ENCODE data around the gene ACTG2. TPM values are rescaled to one million over a fixed set of nuclear protein-coding genes. Genes with fewer than 3 reads are reported as not detected.

Gene ACTG2
- total and polyA plus RNA-seq, 4 donors: 20.5 to 82.9 (median 44.7) TPM

DNA sequence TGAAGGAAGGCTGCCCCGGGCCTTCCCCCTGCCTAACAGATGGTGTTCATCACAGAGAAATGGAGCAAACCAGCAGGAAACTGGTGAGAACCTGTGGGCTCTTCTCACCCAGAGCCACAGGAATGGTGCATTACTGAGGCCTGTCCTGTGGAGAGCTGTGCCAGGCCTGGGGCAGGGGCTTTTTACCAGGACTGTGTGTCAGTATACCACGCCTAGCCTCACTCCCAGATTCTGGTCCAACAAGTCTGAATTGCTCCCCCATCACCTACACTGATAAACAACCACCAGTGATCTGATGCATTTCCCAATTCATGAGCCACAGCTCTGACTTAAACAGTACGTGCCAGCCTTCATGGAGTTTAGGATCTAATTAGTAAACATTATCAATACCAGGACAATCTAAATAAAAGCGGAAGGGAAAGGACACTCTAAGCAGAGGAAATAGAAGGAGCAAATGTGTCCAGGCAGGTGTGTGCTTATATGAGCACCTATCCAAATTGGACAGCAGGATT lies 24.9 kb downstream of the ACTG2 start:
- TF ChIP-seq, protein P1, sequence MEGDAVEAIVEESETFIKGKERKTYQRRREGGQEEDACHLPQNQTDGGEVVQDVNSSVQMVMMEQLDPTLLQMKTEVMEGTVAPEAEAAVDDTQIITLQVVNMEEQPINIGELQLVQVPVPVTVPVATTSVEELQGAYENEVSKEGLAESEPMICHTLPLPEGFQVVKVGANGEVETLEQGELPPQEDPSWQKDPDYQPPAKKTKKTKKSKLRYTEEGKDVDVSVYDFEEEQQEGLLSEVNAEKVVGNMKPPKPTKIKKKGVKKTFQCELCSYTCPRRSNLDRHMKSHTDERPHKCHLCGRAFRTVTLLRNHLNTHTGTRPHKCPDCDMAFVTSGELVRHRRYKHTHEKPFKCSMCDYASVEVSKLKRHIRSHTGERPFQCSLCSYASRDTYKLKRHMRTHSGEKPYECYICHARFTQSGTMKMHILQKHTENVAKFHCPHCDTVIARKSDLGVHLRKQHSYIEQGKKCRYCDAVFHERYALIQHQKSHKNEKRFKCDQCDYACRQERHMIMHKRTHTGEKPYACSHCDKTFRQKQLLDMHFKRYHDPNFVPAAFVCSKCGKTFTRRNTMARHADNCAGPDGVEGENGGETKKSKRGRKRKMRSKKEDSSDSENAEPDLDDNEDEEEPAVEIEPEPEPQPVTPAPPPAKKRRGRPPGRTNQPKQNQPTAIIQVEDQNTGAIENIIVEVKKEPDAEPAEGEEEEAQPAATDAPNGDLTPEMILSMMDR (IDR thresholded peaks at IDR 0.05; ENCODE audit: control extremely low read depth, extremely low read depth): no peak
- WGBS, 2 donors: 86 to 88% methylated on average over 4 of the region's 4 CpGs
- no peak overlapping the region for H3K27ac ChIP-seq (ENCODE audit: low read depth in 1 of 2, low read length in 1 of 2)
- H3K27me3 ChIP-seq (ENCODE audit: control insufficient read depth in 3 of 3, insufficient read depth in 3 of 3, low read length in 2 of 3): peaks cover 0 to 14% (median 6%) of the 10 kb centered on the region in 3 donors
- H3K4me3 ChIP-seq: no peak overlapping the region
- H3K9ac ChIP-seq (ENCODE audit: insufficient read depth in 1 of 2, low read length in 2 of 2): no peak overlapping the region
- H3K36me3 ChIP-seq (ENCODE audit: control insufficient read depth in 4 of 4, insufficient read depth in 4 of 4, low read length in 4 of 4): peaks cover 0 to 2% (median 0%) of the 10 kb centered on the region in 4 donors
- H3K4me1 ChIP-seq (ENCODE audit: control insufficient read depth in 5 of 5, insufficient read depth in 5 of 5, low read length in 5 of 5): no peaks in the 10 kb centered on the region
- H3K9me3 ChIP-seq (ENCODE audit: control insufficient read depth in 4 of 4, insufficient read depth in 3 of 4, low read length in 3 of 4): peaks cover 0 to 3% (median 0%) of the 10 kb centered on the region in 4 donors
- ATAC-seq (ENCODE audit: insufficient read depth, low FRiP score) (no peak), DNase-seq (no peak)

DNA sequence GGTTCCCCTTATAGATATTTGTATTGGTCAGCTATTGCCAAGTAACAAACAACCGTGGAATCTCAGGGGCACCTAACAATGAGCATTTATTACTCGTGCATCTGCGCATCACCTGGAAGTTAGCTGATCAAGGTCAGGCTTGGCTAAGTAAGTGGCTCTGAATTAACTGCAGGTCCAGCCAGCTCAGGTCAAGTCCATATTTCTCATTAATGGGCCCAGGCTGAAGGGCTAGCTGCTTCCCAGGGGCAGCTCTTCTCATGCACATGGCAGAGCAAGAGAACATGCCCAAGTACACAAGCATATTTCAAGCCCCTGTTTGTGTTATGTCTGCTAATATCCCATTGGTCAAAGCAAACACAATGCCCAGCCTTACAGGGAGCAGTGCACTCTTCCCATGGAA lies 26.0 kb downstream of the ACTG2 start:
- H3K27me3 ChIP-seq (ENCODE audit: control insufficient read depth in 3 of 3, insufficient read depth in 3 of 3, low read length in 2 of 3): peaks cover 0 to 16% (median 8%) of the 10 kb centered on the region in 3 donors
- no peak for DNase-seq

DNA sequence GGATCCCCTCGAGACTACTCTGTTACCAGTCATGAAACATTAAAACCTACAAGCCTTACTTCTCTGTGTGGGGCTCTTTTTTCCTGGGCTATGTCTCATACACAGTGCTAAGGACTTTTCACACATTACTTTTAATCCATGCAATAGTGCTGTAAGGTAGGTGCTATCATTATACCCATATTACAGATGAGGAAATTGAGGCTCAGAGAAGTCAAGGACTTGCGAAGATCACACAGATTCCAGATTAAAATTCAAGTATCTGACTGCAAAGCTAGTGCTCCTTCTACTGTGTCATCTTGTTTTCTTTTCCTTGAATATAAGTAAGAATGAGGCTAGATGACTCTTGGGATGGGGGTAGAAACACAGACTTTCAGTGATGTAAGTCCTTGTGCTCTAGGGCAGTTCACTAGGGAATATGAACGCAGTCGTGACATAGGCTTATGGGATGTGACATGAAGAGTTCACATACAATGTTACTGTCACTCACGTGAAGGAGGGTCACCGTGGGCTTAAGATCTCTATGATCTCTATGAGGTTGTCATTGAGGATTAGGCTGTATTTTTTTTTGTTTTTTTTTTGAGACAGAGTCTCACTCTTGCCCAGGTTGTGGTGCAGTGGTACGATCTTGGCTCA lies 26.9 kb downstream of the ACTG2 start:
- H3K9ac ChIP-seq (ENCODE audit: insufficient read depth in 1 of 2, low read length in 2 of 2): no peak overlapping the region
- ATAC-seq (ENCODE audit: insufficient read depth, low FRiP score) (no peak), DNase-seq (no peak)
- peaks cover 0 to 16% (median 8%) of the 10 kb centered on the region in 3 donors for H3K27me3 ChIP-seq (ENCODE audit: control insufficient read depth in 3 of 3, insufficient read depth in 3 of 3, low read length in 2 of 3)
- peaks cover 0 to 3% (median 0%) of the 10 kb centered on the region in 4 donors for H3K9me3 ChIP-seq (ENCODE audit: control insufficient read depth in 4 of 4, insufficient read depth in 3 of 4, low read length in 3 of 4)
- no peaks in the 10 kb centered on the region for H3K4me1 ChIP-seq (ENCODE audit: control insufficient read depth in 5 of 5, insufficient read depth in 5 of 5, low read length in 5 of 5)
- TF ChIP-seq, protein P1 (IDR thresholded peaks at IDR 0.05; ENCODE audit: control extremely low read depth, extremely low read depth): no peak
- WGBS, 2 donors: 88 to 92% methylated on average over 7 of the region's 7 CpGs
- no peaks in the 10 kb centered on the region for H3K36me3 ChIP-seq (ENCODE audit: control insufficient read depth in 4 of 4, insufficient read depth in 4 of 4, low read length in 4 of 4)
- no peak overlapping the region for H3K27ac ChIP-seq (ENCODE audit: low read depth in 1 of 2, low read length in 1 of 2)
- no peak overlapping the region for H3K4me3 ChIP-seq

More for the DNA sequence above, 26.0 kb downstream of the ACTG2 start:
- no peak for ATAC-seq (ENCODE audit: insufficient read depth, low FRiP score)
- Histone ChIP-seq H3K27ac (ENCODE audit: low read depth in 1 of 2, low read length in 1 of 2) (no peak overlapping the region), H3K9me3 (ENCODE audit: control insufficient read depth in 4 of 4, insufficient read depth in 3 of 4, low read length in 3 of 4) (peaks cover 0 to 3% (median 0%) of the 10 kb centered on the region in 4 donors), H3K4me3 (no peak overlapping the region), H3K9ac (ENCODE audit: insufficient read depth in 1 of 2, low read length in 2 of 2) (no peak overlapping the region), H3K36me3 (ENCODE audit: control insufficient read depth in 4 of 4, insufficient read depth in 4 of 4, low read length in 4 of 4) (peaks cover 0 to 2% (median 0%) of the 10 kb centered on the region in 4 donors), H3K4me1 (ENCODE audit: control insufficient read depth in 5 of 5, insufficient read depth in 5 of 5, low read length in 5 of 5) (no peaks in the 10 kb centered on the region)
- WGBS, 2 donors: 93 to 96% methylated on average over 3 of the region's 3 CpGs
- TF ChIP-seq, protein P1 (IDR thresholded peaks at IDR 0.05; ENCODE audit: control extremely low read depth, extremely low read depth): no peak

Measured in lung (tissue), 12 donors.